Tibial nerve (tissue), 4 donors: ENCODE measurements around the gene BACE2.

Experiments used
- EP300 ChIP-seq, 2 donors: sonication (generic); formaldehyde crosslinking; IDR thresholded peaks; one replicate each; pipeline ENCODE4 v1.6.1; 2017; ENCODE audit warnings: antibody characterized with exemption in 2 of 2, mild to moderate bottlenecking in 1 of 2
- POLR2A ChIP-seq, 2 donors: fragments of 450-650 bp; IDR thresholded peaks; one replicate each; pipeline ENCODE4 v1.6.1; 2017; ENCODE audit warnings: antibody characterized with exemption in 2 of 2, mild to moderate bottlenecking in 2 of 2, moderate library complexity in 2 of 2
- TF ChIP-seq, protein P1 (sequence below), 5 experiments: fragments of 200-600 bp in 3 of 5; fragments of 450-650 bp in 2 of 5; sonication (generic) in 3 of 5; IDR thresholded peaks; one replicate each; pipeline ENCODE4 v1.5.1; 2016 to 2019; ENCODE audit warnings: antibody characterized with exemption in 5 of 5, mild to moderate bottlenecking in 3 of 5, moderate library complexity in 2 of 5

DNA sequence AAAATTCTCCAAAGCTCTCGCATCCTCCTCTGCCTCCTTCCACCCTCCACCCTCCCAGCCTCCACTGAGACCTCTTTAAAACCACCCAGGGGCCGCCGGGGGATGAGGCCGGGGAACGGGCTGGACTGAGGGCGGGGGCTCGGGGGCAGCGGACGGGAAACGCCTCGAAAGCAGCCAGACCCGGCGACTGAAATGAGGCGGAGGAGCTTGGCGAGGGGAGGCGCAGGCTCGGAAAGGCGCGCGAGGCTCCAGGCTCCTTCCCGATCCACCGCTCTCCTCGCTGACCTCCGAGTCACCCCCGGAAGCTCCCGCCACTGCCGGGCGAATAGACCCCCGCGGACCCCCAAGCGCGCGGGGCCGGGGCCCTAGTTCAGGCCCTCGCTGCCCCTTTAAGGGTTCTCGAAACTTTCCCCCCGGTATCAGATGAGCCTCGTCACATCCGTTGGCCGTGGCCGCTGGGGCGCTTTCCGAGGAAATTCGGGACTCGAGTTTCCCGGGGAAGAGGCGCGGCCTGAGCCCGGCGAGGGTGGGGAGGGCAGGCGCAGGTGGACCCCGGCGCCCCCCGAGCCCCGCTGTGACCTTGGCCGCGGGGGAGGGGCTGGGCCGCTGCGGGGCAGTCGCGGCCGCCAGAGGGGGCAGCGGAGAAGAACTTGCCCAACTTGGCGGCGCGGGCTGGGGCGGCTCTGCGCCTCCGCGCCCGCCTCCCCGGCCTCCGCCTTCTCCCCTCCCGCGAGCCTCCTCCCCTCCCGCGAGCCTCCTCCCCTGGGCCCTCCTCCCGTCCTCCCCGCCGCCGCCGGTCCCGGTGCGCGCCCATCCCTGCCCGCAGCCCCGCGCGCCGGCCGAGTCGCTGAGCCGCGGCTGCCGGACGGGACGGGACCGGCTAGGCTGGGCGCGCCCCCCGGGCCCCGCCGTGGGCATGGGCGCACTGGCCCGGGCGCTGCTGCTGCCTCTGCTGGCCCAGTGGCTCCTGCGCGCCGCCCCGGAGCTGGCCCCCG, at the start of gene BACE2:
- TF ChIP-seq, protein P1, sequence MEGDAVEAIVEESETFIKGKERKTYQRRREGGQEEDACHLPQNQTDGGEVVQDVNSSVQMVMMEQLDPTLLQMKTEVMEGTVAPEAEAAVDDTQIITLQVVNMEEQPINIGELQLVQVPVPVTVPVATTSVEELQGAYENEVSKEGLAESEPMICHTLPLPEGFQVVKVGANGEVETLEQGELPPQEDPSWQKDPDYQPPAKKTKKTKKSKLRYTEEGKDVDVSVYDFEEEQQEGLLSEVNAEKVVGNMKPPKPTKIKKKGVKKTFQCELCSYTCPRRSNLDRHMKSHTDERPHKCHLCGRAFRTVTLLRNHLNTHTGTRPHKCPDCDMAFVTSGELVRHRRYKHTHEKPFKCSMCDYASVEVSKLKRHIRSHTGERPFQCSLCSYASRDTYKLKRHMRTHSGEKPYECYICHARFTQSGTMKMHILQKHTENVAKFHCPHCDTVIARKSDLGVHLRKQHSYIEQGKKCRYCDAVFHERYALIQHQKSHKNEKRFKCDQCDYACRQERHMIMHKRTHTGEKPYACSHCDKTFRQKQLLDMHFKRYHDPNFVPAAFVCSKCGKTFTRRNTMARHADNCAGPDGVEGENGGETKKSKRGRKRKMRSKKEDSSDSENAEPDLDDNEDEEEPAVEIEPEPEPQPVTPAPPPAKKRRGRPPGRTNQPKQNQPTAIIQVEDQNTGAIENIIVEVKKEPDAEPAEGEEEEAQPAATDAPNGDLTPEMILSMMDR (IDR thresholded peaks at IDR 0.05): peak; percentile 61 to 94 (median 84)
- TF ChIP-seq POLR2A (IDR thresholded peaks at IDR 0.05): peak; percentile 38 to 48
- TF ChIP-seq EP300 (IDR thresholded peaks at IDR 0.05): peak in 1 of 2 donors; percentile 64
